Measurements from ENCODE around the gene PIMREG. TPM values are rescaled to one million over a fixed set of nuclear protein-coding genes. Genes with fewer than 3 reads are reported as not detected.

PIMREG gene
- total and polyA plus RNA-seq, 2 experiments from 2014 or later, result 24.4 to 28.7 TPM

DNA sequence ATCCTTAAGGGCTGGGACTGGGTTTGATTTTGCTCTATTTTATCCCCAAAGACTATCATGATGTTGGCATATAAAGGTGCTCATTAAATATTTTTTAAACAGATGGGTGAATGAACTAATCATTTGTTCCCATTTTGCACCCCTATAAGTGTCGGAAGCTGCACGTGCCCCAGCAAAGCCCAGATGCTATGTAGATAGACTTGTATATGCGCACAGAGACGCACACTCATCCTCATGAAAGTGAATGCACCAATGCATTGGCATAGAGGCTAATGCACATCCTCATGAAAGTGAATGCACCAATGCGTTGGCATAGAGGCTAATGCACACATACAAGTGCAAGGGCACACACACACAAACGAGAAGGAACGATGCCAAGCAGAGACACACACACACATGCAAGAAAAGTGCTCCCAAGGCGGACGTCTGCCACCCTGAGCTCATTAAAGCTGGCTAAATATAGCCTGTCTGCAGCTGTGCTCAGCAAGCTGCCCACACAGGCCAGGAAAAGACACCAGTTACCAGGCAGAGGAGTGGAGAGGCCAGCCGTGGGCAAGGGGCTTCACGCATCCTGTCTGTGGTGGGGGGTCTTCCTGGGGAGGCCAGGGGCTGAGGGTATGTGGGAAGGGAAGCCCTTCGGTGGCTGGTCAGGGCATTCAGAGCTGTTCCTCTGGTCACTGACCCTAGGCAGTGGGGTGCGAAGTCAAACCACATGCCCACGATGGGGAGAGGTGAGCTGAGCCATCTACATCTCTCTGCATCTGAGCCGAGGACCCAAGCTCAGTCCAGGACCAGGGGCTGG lies 52.6 kb downstream of the PIMREG start:
- in situ Hi-C loops (cut with MboI), result no loop called here
- peak; percentile 28 for DNase-seq
- Histone ChIP-seq H3K27ac (no peak overlapping the region), H3K4me1 (ENCODE audit: insufficient read depth) (no peaks in the 10 kb centered on the region), H3K9ac (no peak overlapping the region), H4K20me1 (ENCODE audit: insufficient read depth) (no peaks in the 10 kb centered on the region), H3K4me3 (no peak overlapping the region), H3F3A (ENCODE audit: insufficient read depth) (no peaks in the 10 kb centered on the region), H3K4me2 (ENCODE audit: unreplicated experiment) (no peak overlapping the region), H3K79me2 (ENCODE audit: insufficient read depth) (no peaks in the 10 kb centered on the region), H3K9me3 (ENCODE audit: low read depth) (no peaks in the 10 kb centered on the region), H2AFZ (no peak overlapping the region), H3K27me3 (replicated peaks; ENCODE audit: insufficient read depth) (no peaks in the 10 kb centered on the region), H3K36me3 (ENCODE audit: low read depth) (no peaks in the 10 kb centered on the region), H3K9me2 (ENCODE audit: insufficient read depth) (no peaks in the 10 kb centered on the region)
- WGBS, 2 experiments (ENCODE audit: low coverage in 1 of 2, low lambda C conversion rate in 2 of 2, missing lambda C conversion rate in 2 of 2), result 45 to 48% methylated on average over 15 of the region's 15 CpGs
- TF ChIP-seq EZH2 (IDR thresholded peaks at IDR 0.05; ENCODE audit: insufficient read depth, poor library complexity, severe bottlenecking), result no peak
- no peak for TF ChIP-seq EZH2phosphoT487 (IDR thresholded peaks at IDR 0.05; ENCODE audit: insufficient read depth, low read depth)

DNA sequence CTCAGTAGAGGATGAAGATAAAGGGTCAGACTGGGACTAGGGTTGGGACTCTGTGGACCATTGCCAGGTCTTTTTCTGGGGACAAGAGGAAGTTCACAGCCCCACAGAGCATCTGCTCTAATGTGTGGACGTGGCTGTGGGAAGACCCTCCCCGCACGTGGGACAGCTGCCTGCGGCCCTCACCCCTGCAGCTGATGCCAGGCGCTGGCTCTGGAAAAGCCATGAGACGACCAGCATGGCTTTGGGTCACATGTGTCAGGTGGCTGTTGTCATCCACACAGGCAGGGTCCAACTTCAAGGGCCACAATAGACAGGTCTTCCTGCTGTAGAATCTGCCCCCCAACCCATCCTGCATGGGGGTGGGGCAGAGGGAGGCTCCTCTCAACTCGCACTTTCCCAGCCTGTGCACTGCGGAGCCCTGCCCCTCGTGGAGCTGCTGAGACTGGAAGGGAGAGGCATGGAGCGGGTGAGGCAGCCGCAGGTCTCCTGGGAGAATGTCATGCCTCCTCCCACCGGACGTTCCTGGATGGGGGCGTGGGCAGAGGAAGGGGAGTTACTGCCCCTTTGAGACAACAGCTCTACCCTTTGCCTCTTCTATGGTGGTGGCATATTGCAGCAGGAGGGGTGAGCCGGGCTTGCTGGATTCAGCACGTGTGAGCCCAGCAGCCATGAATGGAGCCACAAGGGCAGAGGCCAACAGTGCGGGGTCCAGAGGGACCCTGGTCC lies 53.4 kb downstream of the PIMREG start:
- Histone ChIP-seq H3K27ac (no peak overlapping the region), H3F3A (ENCODE audit: insufficient read depth) (no peaks in the 10 kb centered on the region), H3K9me3 (ENCODE audit: low read depth) (no peaks in the 10 kb centered on the region), H2AFZ (no peak overlapping the region), H3K4me3 (no peak overlapping the region), H3K9me2 (ENCODE audit: insufficient read depth) (no peaks in the 10 kb centered on the region), H4K20me1 (ENCODE audit: insufficient read depth) (no peaks in the 10 kb centered on the region), H3K79me2 (ENCODE audit: insufficient read depth) (no peaks in the 10 kb centered on the region), H3K4me1 (ENCODE audit: insufficient read depth) (no peaks in the 10 kb centered on the region), H3K27me3 (replicated peaks; ENCODE audit: insufficient read depth) (no peaks in the 10 kb centered on the region), H3K36me3 (ENCODE audit: low read depth) (no peaks in the 10 kb centered on the region), H3K4me2 (ENCODE audit: unreplicated experiment) (no peak overlapping the region), H3K9ac (no peak overlapping the region)
- no peak for TF ChIP-seq EZH2 (IDR thresholded peaks at IDR 0.05; ENCODE audit: insufficient read depth, poor library complexity, severe bottlenecking)
- TF ChIP-seq EZH2phosphoT487 (IDR thresholded peaks at IDR 0.05; ENCODE audit: insufficient read depth, low read depth), result no peak
- in situ Hi-C loops (cut with MboI), result no loop called here
- 62 to 64% methylated on average over 17 of the region's 17 CpGs for WGBS, 2 experiments (ENCODE audit: low coverage in 1 of 2, low lambda C conversion rate in 2 of 2, missing lambda C conversion rate in 2 of 2)
- DNase-seq, result no peak

DNA sequence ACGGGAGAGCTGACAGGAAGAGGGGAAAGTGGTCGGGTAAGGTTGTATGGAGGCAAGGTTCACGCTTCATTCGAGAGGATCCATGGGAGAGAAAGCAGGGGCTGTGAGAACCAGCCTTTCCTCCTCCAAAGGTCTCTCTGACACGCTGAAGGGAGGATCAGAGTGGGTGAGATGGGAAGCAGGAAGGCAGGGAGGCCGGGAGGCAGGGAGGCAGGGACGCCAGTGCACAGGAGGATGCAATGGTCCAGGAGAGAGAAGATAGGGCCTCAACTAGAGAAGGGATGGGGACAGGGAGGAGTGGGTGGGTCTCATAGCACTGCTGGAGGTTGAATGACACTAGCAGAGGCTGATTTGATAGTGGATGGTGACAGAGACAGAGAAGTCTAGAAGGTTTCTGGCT lies 54.1 kb downstream of the PIMREG start:
- 82 to 83% methylated on average over 7 of the region's 7 CpGs for WGBS, 2 experiments (ENCODE audit: low coverage in 1 of 2, low lambda C conversion rate in 2 of 2, missing lambda C conversion rate in 2 of 2)
- TF ChIP-seq EZH2 (IDR thresholded peaks at IDR 0.05; ENCODE audit: insufficient read depth, poor library complexity, severe bottlenecking), result no peak
- TF ChIP-seq EZH2phosphoT487 (IDR thresholded peaks at IDR 0.05; ENCODE audit: insufficient read depth, low read depth), result no peak
- no peaks in the 10 kb centered on the region for H3F3A ChIP-seq (ENCODE audit: insufficient read depth)

DNA sequence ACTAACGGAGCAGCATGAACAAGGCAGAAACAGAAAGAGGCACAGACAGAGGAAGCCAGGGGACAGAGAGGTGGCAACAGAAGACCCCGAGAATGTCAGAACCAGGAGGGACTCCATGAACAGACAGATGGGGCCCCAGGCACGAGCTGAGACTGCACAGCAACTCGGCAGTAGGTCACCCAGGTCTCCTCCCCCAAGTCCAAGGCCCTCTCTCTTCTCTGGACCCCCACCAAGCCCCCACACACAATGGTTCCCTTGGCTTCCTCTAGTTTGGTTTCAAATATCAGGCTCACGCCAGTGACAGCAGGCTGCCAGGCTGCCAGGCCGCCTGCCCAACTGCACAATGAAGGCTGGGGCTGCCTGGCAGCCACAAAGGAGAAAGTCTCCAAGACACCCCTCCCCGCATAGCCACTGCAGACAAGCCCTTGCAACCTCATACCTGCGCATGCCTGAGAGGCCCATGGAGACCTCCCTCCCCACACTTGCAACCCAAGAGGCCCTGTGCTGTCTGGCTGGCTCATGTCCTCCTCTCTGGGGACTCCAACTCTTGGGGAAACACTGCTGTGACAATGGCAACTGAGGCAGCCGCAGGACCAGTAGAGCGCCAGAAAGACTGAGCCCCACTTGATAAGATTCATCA lies 54.8 kb downstream of the PIMREG start:
- TF ChIP-seq EZH2phosphoT487 (IDR thresholded peaks at IDR 0.05; ENCODE audit: insufficient read depth, low read depth) (no peak), EZH2 (IDR thresholded peaks at IDR 0.05; ENCODE audit: insufficient read depth, poor library complexity, severe bottlenecking) (no peak)
- in situ Hi-C loops (cut with MboI), result no loop called here
- Histone ChIP-seq H3K9me3 (ENCODE audit: low read depth) (no peaks in the 10 kb centered on the region), H3K4me3 (no peak overlapping the region), H3K36me3 (ENCODE audit: low read depth) (no peaks in the 10 kb centered on the region), H3K79me2 (ENCODE audit: insufficient read depth) (no peaks in the 10 kb centered on the region), H2AFZ (no peak overlapping the region), H3K9me2 (ENCODE audit: insufficient read depth) (no peaks in the 10 kb centered on the region), H3K27me3 (replicated peaks; ENCODE audit: insufficient read depth) (no peaks in the 10 kb centered on the region), H4K20me1 (ENCODE audit: insufficient read depth) (no peaks in the 10 kb centered on the region), H3K9ac (no peak overlapping the region), H3K4me2 (ENCODE audit: unreplicated experiment) (no peak overlapping the region), H3K4me1 (ENCODE audit: insufficient read depth) (no peaks in the 10 kb centered on the region), H3K27ac (no peak overlapping the region), H3F3A (ENCODE audit: insufficient read depth) (no peaks in the 10 kb centered on the region)
- 88 to 93% methylated on average over 10 of the region's 10 CpGs for WGBS, 2 experiments (ENCODE audit: low coverage in 1 of 2, low lambda C conversion rate in 2 of 2, missing lambda C conversion rate in 2 of 2)
- DNase-seq, result no peak

More for the DNA sequence above, 54.1 kb downstream of the PIMREG start:
- Histone ChIP-seq H3K27ac (no peak overlapping the region), H3K4me1 (ENCODE audit: insufficient read depth) (no peaks in the 10 kb centered on the region), H3K36me3 (ENCODE audit: low read depth) (no peaks in the 10 kb centered on the region), H3K4me3 (no peak overlapping the region), H3K79me2 (ENCODE audit: insufficient read depth) (no peaks in the 10 kb centered on the region), H3K4me2 (ENCODE audit: unreplicated experiment) (no peak overlapping the region), H4K20me1 (ENCODE audit: insufficient read depth) (no peaks in the 10 kb centered on the region), H3K9me3 (ENCODE audit: low read depth) (no peaks in the 10 kb centered on the region), H2AFZ (no peak overlapping the region), H3K9me2 (ENCODE audit: insufficient read depth) (no peaks in the 10 kb centered on the region), H3K27me3 (replicated peaks; ENCODE audit: insufficient read depth) (no peaks in the 10 kb centered on the region), H3K9ac (no peak overlapping the region)
- in situ Hi-C loops (cut with MboI), result no loop called here
- DNase-seq, result no peak

Other genes starting within 250 kb of the PIMREG start
- gene AIPL1, start 9.3 kb upstream of the PIMREG start, total RNA-seq (2014; rRNA removed; shearing (Covaris generic)), result not detected in 2 replicates
- gene AIPL1, start 9.3 kb upstream of the PIMREG start, polyA plus RNA-seq (2016; fragmentation: Nextera tagmentation; extraction: Ambion mirVana), result not detected in 2 replicates
- 12.8 and 13.7 TPM in 2 replicates for gene PITPNM3, start 112.1 kb downstream of the PIMREG start, total RNA-seq (2014; rRNA removed; shearing (Covaris generic))
- 6.5 and 6.9 TPM in 2 replicates for gene PITPNM3, start 112.1 kb downstream of the PIMREG start, polyA plus RNA-seq (2016; fragmentation: Nextera tagmentation; extraction: Ambion mirVana)
- 14.2 and 20.5 TPM in 2 replicates for gene KIAA0753, start 196.3 kb downstream of the PIMREG start, total RNA-seq (2014; rRNA removed; shearing (Covaris generic))
- 5.8 and 6.9 TPM in 2 replicates for gene KIAA0753, start 196.3 kb downstream of the PIMREG start, polyA plus RNA-seq (2016; fragmentation: Nextera tagmentation; extraction: Ambion mirVana)
- gene TXNDC17, start 196.6 kb downstream of the PIMREG start, total RNA-seq (2014; rRNA removed; shearing (Covaris generic)), result 112 and 152 TPM in 2 replicates
- gene TXNDC17, start 196.6 kb downstream of the PIMREG start, polyA plus RNA-seq (2016; fragmentation: Nextera tagmentation; extraction: Ambion mirVana), result 630 and 673 TPM in 2 replicates
- 4.8 and 8.9 TPM in 2 replicates for gene MED31, start 207.2 kb downstream of the PIMREG start, total RNA-seq (2014; rRNA removed; shearing (Covaris generic))
- gene MED31, start 207.2 kb downstream of the PIMREG start, polyA plus RNA-seq (2016; fragmentation: Nextera tagmentation; extraction: Ambion mirVana), result 64.9 and 70.0 TPM in 2 replicates
- 0.63 and 0.86 TPM in 2 replicates for gene C17orf100, start 207.3 kb downstream of the PIMREG start, total RNA-seq (2014; rRNA removed; shearing (Covaris generic))
- gene C17orf100, start 207.3 kb downstream of the PIMREG start, polyA plus RNA-seq (2016; fragmentation: Nextera tagmentation; extraction: Ambion mirVana), result 5.2 and 5.5 TPM in 2 replicates